Right atrium auricular region (tissue), 2 donors: ENCODE results near the gene FKTN. TPM values are rescaled to one million over a fixed set of nuclear protein-coding genes. Genes with fewer than 3 reads are reported as not detected.

Source experiments
- DNase-seq: peaks from one replicate; pipeline ENCODE4 v3.0.0-alpha.2; 2019; ENCODE audit warnings: low spot score
- H3K27ac ChIP-seq, 2 donors: fragments of 200-600 bp; sonication (generic); 1 replicate in 1 of 2; 2 replicates in 1 of 2; pipeline ENCODE4 v1.5.1; 2016 to 2019
- H3K27me3 ChIP-seq, 2 donors: fragments of 200-600 bp; sonication (generic); one replicate each; pipeline versions ENCODE4 v1.5.1 to v1.6.0; 2017 to 2019
- H3K36me3 ChIP-seq: fragments of 200-600 bp; sonication (generic); one replicate; pipeline ENCODE4 v1.5.1; 2016
- H3K4me1 ChIP-seq, 2 donors: fragments of 200-600 bp; sonication (generic); one replicate each; pipeline versions ENCODE4 v1.5.1 to v1.6.0; 2017 to 2019
- H3K4me3 ChIP-seq, 2 donors: fragments of 200-600 bp; sonication (generic); 1 replicate in 1 of 2; 2 replicates in 1 of 2; pipeline ENCODE4 v1.5.1; 2017 to 2019; ENCODE audit warnings: mild to moderate bottlenecking in 1 of 2, moderate library complexity in 1 of 2
- H3K9me3 ChIP-seq, 2 donors: fragments of 200-600 bp; sonication (generic); one replicate each; pipeline ENCODE4 v1.5.1; 2019
- CTCF ChIP-seq, 2 donors: fragments of 200-600 bp; sonication (generic); IDR thresholded peaks; one replicate each; pipeline ENCODE4 v1.5.1; 2019; ENCODE audit warnings: antibody characterized with exemption in 2 of 2
- total RNA-seq, 2 donors: library from RNA; depleted of rRNA; stranded (reverse); fragments of >200 nt; gene quantifications; one replicate each; pipeline ENCODE4 v1.1.0, GENCODE V29; 2016

Gene FKTN
- total RNA-seq, 2 donors from 2014 or later, result 4.9 to 6.9 TPM

- peaks cover 27% of the 10 kb centered on the region for H3K36me3 ChIP-seq
- peaks cover 0 to 5% of the 10 kb centered on the region in 2 donors for H3K9me3 ChIP-seq
Measured at GRCh38 chr9:105593145-105593544, 35.2 kb downstream of the FKTN start.

GRCh38 chr9:105608721-105609598 lies 51.0 kb downstream of the FKTN start:
- DNase-seq, result no peak
- Histone ChIP-seq H3K4me1 (no peaks in the 10 kb centered on the region), H3K9me3 (no peaks in the 10 kb centered on the region), H3K36me3 (peaks cover 3% of the 10 kb centered on the region), H3K4me3 (no peak overlapping the region), H3K27ac (no peak overlapping the region), H3K27me3 (no peaks in the 10 kb centered on the region)
- peak; percentile 57 to 62 for TF ChIP-seq CTCF (IDR thresholded peaks at IDR 0.05)

More at GRCh38 chr9:105593145-105593544, 35.2 kb downstream of the FKTN start:
- DNase-seq, result no peak
- Histone ChIP-seq H3K4me1 (no peaks in the 10 kb centered on the region), H3K27me3 (no peaks in the 10 kb centered on the region), H3K4me3 (no peak overlapping the region), H3K27ac (no peak overlapping the region)
- TF ChIP-seq CTCF (IDR thresholded peaks at IDR 0.05), result no peak

GRCh38 chr9:105621001-105621400 lies 63.1 kb downstream of the FKTN start:
- no peak for DNase-seq
- Histone ChIP-seq H3K4me3 (no peak overlapping the region), H3K27ac (no peak overlapping the region), H3K4me1 (no peaks in the 10 kb centered on the region), H3K9me3 (no peaks in the 10 kb centered on the region), H3K27me3 (no peaks in the 10 kb centered on the region), H3K36me3 (no peaks in the 10 kb centered on the region)
- TF ChIP-seq CTCF (IDR thresholded peaks at IDR 0.05), result no peak

GRCh38 chr9:105625088-105625487 lies 67.2 kb downstream of the FKTN start:
- H3K9me3 ChIP-seq, result no peaks in the 10 kb centered on the region
- no peaks in the 10 kb centered on the region for H3K27me3 ChIP-seq
- no peak overlapping the region for H3K27ac ChIP-seq
- no peaks in the 10 kb centered on the region for H3K36me3 ChIP-seq
- H3K4me1 ChIP-seq, result no peaks in the 10 kb centered on the region
- no peak overlapping the region for H3K4me3 ChIP-seq
- no peak for DNase-seq
- no peak for TF ChIP-seq CTCF (IDR thresholded peaks at IDR 0.05)

- DNase-seq, result no peak
- Histone ChIP-seq H3K9me3 (no peaks in the 10 kb centered on the region), H3K4me1 (no peaks in the 10 kb centered on the region), H3K27me3 (no peaks in the 10 kb centered on the region), H3K4me3 (no peak overlapping the region), H3K36me3 (no peaks in the 10 kb centered on the region), H3K27ac (no peak overlapping the region)
- no peak for TF ChIP-seq CTCF (IDR thresholded peaks at IDR 0.05)
Measured at GRCh38 chr9:105632807-105633206, 74.9 kb downstream of the FKTN start.
